ENCODE data around the gene TNFSF8.

The TNFSF8 gene

GRCh38 chr9:114900942-114901802 is 29.2 kb downstream of the TNFSF8 start:
- H3K27ac Mint-ChIP-seq, result no peak overlapping the region
- H3K9me3 Mint-ChIP-seq, result no peaks in the 10 kb centered on the region

GRCh38 chr9:114899995-114900394 is 30.4 kb downstream of the TNFSF8 start:
- Mint-ChIP-seq H3K4me1 (peaks cover 29% of the 10 kb centered on the region), H3K27me3 (no peaks in the 10 kb centered on the region), H3K27ac (no peak overlapping the region), H3K9me3 (no peaks in the 10 kb centered on the region), H3K36me3 (no peaks in the 10 kb centered on the region), H3K4me3 (no peak overlapping the region)
- no peak for ATAC-seq

More at GRCh38 chr9:114900942-114901802, 29.2 kb downstream of the TNFSF8 start:
- ATAC-seq, result no peak
- H3K4me3 Mint-ChIP-seq, result no peak overlapping the region
- H3K27me3 Mint-ChIP-seq, result no peaks in the 10 kb centered on the region
- H3K36me3 Mint-ChIP-seq, result no peaks in the 10 kb centered on the region
- peaks cover 19% of the 10 kb centered on the region for H3K4me1 Mint-ChIP-seq

- H3K9me3 Mint-ChIP-seq, result no peaks in the 10 kb centered on the region
- no peaks in the 10 kb centered on the region for H3K27me3 Mint-ChIP-seq
- H3K27ac Mint-ChIP-seq, result no peak overlapping the region
- no peak overlapping the region for H3K4me3 Mint-ChIP-seq
- H3K4me1 Mint-ChIP-seq, result peaks cover 34% of the 10 kb centered on the region
- no peaks in the 10 kb centered on the region for H3K36me3 Mint-ChIP-seq
- ATAC-seq, result no peak
These were observed 30.9 kb downstream of the TNFSF8 start for GRCh38 chr9:114899461-114899860.

GRCh38 chr9:114898741-114899140 is 31.6 kb downstream of the TNFSF8 start:
- Mint-ChIP-seq H3K4me3 (no peak overlapping the region), H3K4me1 (peaks cover 41% of the 10 kb centered on the region), H3K9me3 (no peaks in the 10 kb centered on the region), H3K27ac (no peak overlapping the region), H3K27me3 (no peaks in the 10 kb centered on the region), H3K36me3 (no peaks in the 10 kb centered on the region)
- peak; percentile 90 for ATAC-seq

- no peak overlapping the region for H3K4me3 Mint-ChIP-seq
- H3K27ac Mint-ChIP-seq, result no peak overlapping the region
- H3K9me3 Mint-ChIP-seq, result no peaks in the 10 kb centered on the region
- H3K36me3 Mint-ChIP-seq, result no peaks in the 10 kb centered on the region
- ATAC-seq, result no peak
- H3K4me1 Mint-ChIP-seq, result peaks cover 39% of the 10 kb centered on the region
- H3K27me3 Mint-ChIP-seq, result no peaks in the 10 kb centered on the region
These were observed 33.2 kb downstream of the TNFSF8 start for GRCh38 chr9:114897196-114897595.

GRCh38 chr9:114896344-114896743 is 34.0 kb downstream of the TNFSF8 start:
- Mint-ChIP-seq H3K27ac (no peak overlapping the region), H3K36me3 (no peaks in the 10 kb centered on the region), H3K4me1 (peaks cover 34% of the 10 kb centered on the region), H3K27me3 (no peaks in the 10 kb centered on the region), H3K9me3 (peaks cover 2% of the 10 kb centered on the region), H3K4me3 (no peak overlapping the region)
- ATAC-seq, result no peak

GRCh38 chr9:114895521-114895991 is 34.8 kb downstream of the TNFSF8 start:
- ATAC-seq, result no peak
- peaks cover 4% of the 10 kb centered on the region for H3K9me3 Mint-ChIP-seq
- H3K4me3 Mint-ChIP-seq, result no peak overlapping the region
- no peaks in the 10 kb centered on the region for H3K36me3 Mint-ChIP-seq
- no peaks in the 10 kb centered on the region for H3K27me3 Mint-ChIP-seq
- H3K4me1 Mint-ChIP-seq, result peaks cover 38% of the 10 kb centered on the region
- H3K27ac Mint-ChIP-seq, result no peak overlapping the region

GRCh38 chr9:114894609-114895433 is 35.6 kb downstream of the TNFSF8 start:
- Mint-ChIP-seq H3K27me3 (no peaks in the 10 kb centered on the region), H3K36me3 (no peaks in the 10 kb centered on the region), H3K27ac (peak overlapping the region; percentile 77), H3K9me3 (peaks cover 4% of the 10 kb centered on the region), H3K4me1 (peaks cover 45% of the 10 kb centered on the region), H3K4me3 (no peak overlapping the region)
- ATAC-seq, result no peak

GRCh38 chr9:114894206-114894605 is 36.2 kb downstream of the TNFSF8 start:
- Mint-ChIP-seq H3K27ac (peak overlapping the region; percentile 77), H3K4me3 (no peak overlapping the region), H3K27me3 (no peaks in the 10 kb centered on the region), H3K4me1 (peaks cover 52% of the 10 kb centered on the region), H3K36me3 (no peaks in the 10 kb centered on the region), H3K9me3 (peaks cover 4% of the 10 kb centered on the region)
- ATAC-seq, result no peak

GRCh38 chr9:114893221-114894010 is 37.0 kb downstream of the TNFSF8 start:
- Mint-ChIP-seq H3K4me1 (peaks cover 58% of the 10 kb centered on the region), H3K27ac (peak overlapping the region; percentile 77), H3K4me3 (no peak overlapping the region), H3K36me3 (no peaks in the 10 kb centered on the region), H3K9me3 (peaks cover 4% of the 10 kb centered on the region), H3K27me3 (no peaks in the 10 kb centered on the region)
- ATAC-seq, result peak; percentile 90

GRCh38 chr9:114889802-114890224 is 40.6 kb downstream of the TNFSF8 start:
- H3K4me3 Mint-ChIP-seq, result no peak overlapping the region
- peak overlapping the region; percentile 23 for H3K27ac Mint-ChIP-seq
- no peaks in the 10 kb centered on the region for H3K27me3 Mint-ChIP-seq
- H3K4me1 Mint-ChIP-seq, result peaks cover 46% of the 10 kb centered on the region
- peak; percentile 83 for ATAC-seq
- peaks cover 7% of the 10 kb centered on the region for H3K9me3 Mint-ChIP-seq
- H3K36me3 Mint-ChIP-seq, result peaks cover 6% of the 10 kb centered on the region

GRCh38 chr9:114888607-114889006 is 41.8 kb downstream of the TNFSF8 start:
- H3K4me1 Mint-ChIP-seq, result peaks cover 34% of the 10 kb centered on the region
- H3K27me3 Mint-ChIP-seq, result no peaks in the 10 kb centered on the region
- no peak for ATAC-seq
- H3K36me3 Mint-ChIP-seq, result peaks cover 6% of the 10 kb centered on the region
- no peak overlapping the region for H3K4me3 Mint-ChIP-seq
- H3K27ac Mint-ChIP-seq, result no peak overlapping the region
- peaks cover 7% of the 10 kb centered on the region for H3K9me3 Mint-ChIP-seq

GRCh38 chr9:114887963-114888362 is 42.4 kb downstream of the TNFSF8 start:
- no peak for ATAC-seq
- H3K4me1 Mint-ChIP-seq, result peaks cover 28% of the 10 kb centered on the region

GRCh38 chr9:114884787-114885452 is 45.5 kb downstream of the TNFSF8 start:
- no peak for ATAC-seq
- Mint-ChIP-seq H3K4me1 (peaks cover 14% of the 10 kb centered on the region), H3K9me3 (peaks cover 3% of the 10 kb centered on the region), H3K4me3 (no peak overlapping the region), H3K27me3 (no peaks in the 10 kb centered on the region), H3K36me3 (peaks cover 6% of the 10 kb centered on the region), H3K27ac (no peak overlapping the region)

More at GRCh38 chr9:114887963-114888362, 42.4 kb downstream of the TNFSF8 start:
- Mint-ChIP-seq H3K27ac (no peak overlapping the region), H3K36me3 (peaks cover 6% of the 10 kb centered on the region), H3K4me3 (no peak overlapping the region), H3K9me3 (peaks cover 7% of the 10 kb centered on the region), H3K27me3 (no peaks in the 10 kb centered on the region)

Measured in stimulated activated memory B cell treated with anti-CD40 and anti-IgM and Interleukin-4, amounts not matched to agents 10 μg/mL and 1 μg/mL and 100 μg/mL, for 72 hours (primary cell).